Vagina (tissue), 2 donors: ENCODE data around the gene ARMC6. TPM values are rescaled to one million over a fixed set of nuclear protein-coding genes. Genes with fewer than 3 reads are reported as not detected.

Experiments
- DNase-seq, 2 donors: peaks; one replicate each; pipeline ENCODE4 v3.0.0-alpha.2; 2017; ENCODE audit errors: extremely low spot score in 2 of 2
- H3K27ac ChIP-seq: fragments of 200-600 bp; sonication (generic); one replicate; pipeline ENCODE4 v1.5.1; 2019
- H3K27me3 ChIP-seq: fragments of 200-600 bp; sonication (generic); one replicate; pipeline ENCODE4 v1.5.1; 2019
- H3K36me3 ChIP-seq, 2 donors: fragments of 200-600 bp; sonication (generic); one replicate each; pipeline ENCODE4 v1.5.1; 2017 to 2019
- H3K4me1 ChIP-seq: fragments of 200-600 bp; sonication (generic); one replicate; pipeline ENCODE4 v1.5.1; 2019
- H3K4me3 ChIP-seq, 2 donors: fragments of 200-600 bp; sonication (generic); 1 replicate in 1 of 2; 2 replicates in 1 of 2; pipeline ENCODE4 v1.5.1; 2016 to 2019
- H3K9me3 ChIP-seq: fragments of 200-600 bp; sonication (generic); one replicate; pipeline ENCODE4 v1.5.1; 2019
- POLR2A ChIP-seq, 2 donors: fragments of 450-650 bp; IDR thresholded peaks; one replicate each; pipeline ENCODE4 v1.6.1; 2017; ENCODE audit warnings: antibody characterized with exemption in 2 of 2, mild to moderate bottlenecking in 2 of 2, moderate library complexity in 2 of 2
- POLR2AphosphoS5 ChIP-seq, 2 donors: sonication (generic); formaldehyde crosslinking; IDR thresholded peaks; one replicate each; pipeline ENCODE4 v1.9.0; 2017; ENCODE audit warnings: antibody characterized with exemption in 2 of 2, mild to moderate bottlenecking in 2 of 2, low read depth in 1 of 2; ENCODE audit not compliant: insufficient read depth in 1 of 2
- intact Hi-C: fragments of 100-400 bp; cut with DNase I; formaldehyde crosslinking; loops from one replicate; pipeline ENCODE4 v1.15.1; 2023
- total RNA-seq: library from RNA; depleted of rRNA; stranded (reverse); fragments of >200 nt; gene quantifications from one replicate; pipeline ENCODE4 v1.2.3, GENCODE V29; 2016
- TF ChIP-seq, protein P1 (sequence below), 3 experiments: fragments of 450-650 bp in 2 of 3; fragments of 200-600 bp in 1 of 3; sonication (generic) in 1 of 3; IDR thresholded peaks; one replicate each; pipeline ENCODE4 v1.5.1; 2017 to 2019; ENCODE audit warnings: antibody characterized with exemption in 3 of 3, mild to moderate bottlenecking in 2 of 3, moderate library complexity in 2 of 3

ARMC6 gene
- total RNA-seq, 1 donor from 2014 or later = 26.5 TPM

DNA sequence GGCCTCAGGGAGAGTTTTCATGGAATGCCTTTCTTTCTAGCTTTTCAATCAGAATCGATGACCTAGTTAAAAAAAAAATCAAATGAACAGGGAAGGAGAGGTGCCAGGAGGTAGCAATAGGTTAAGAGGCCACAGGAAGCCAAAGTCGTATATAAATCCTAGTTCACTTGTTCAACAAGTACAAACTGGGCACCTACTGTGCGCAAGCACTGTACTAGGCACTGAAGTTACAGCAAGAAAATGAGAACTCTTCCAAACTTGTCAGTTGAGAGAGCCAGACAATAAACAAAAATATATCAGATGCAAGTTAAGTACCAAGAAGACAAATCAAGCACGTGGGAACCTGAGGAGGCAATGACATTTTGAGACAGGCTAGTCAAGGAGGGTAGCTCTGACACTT is 6.2 kb upstream of the ARMC6 start:
- Histone ChIP-seq H3K4me1 (peaks cover 39% of the 10 kb centered on the region), H3K27ac (peak overlapping the region; percentile 8), H3K9me3 (no peaks in the 10 kb centered on the region), H3K27me3 (no peaks in the 10 kb centered on the region), H3K36me3 (peaks cover 0 to 53% of the 10 kb centered on the region in 2 donors), H3K4me3 (no peak overlapping the region)
- TF ChIP-seq POLR2A (IDR thresholded peaks at IDR 0.05) = no peak
- no peak for TF ChIP-seq POLR2AphosphoS5 (IDR thresholded peaks at IDR 0.05; ENCODE audit: insufficient read depth in 1 of 2, low read depth in 1 of 2)
- TF ChIP-seq, protein P1, sequence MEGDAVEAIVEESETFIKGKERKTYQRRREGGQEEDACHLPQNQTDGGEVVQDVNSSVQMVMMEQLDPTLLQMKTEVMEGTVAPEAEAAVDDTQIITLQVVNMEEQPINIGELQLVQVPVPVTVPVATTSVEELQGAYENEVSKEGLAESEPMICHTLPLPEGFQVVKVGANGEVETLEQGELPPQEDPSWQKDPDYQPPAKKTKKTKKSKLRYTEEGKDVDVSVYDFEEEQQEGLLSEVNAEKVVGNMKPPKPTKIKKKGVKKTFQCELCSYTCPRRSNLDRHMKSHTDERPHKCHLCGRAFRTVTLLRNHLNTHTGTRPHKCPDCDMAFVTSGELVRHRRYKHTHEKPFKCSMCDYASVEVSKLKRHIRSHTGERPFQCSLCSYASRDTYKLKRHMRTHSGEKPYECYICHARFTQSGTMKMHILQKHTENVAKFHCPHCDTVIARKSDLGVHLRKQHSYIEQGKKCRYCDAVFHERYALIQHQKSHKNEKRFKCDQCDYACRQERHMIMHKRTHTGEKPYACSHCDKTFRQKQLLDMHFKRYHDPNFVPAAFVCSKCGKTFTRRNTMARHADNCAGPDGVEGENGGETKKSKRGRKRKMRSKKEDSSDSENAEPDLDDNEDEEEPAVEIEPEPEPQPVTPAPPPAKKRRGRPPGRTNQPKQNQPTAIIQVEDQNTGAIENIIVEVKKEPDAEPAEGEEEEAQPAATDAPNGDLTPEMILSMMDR (IDR thresholded peaks at IDR 0.05) = no peak
- DNase-seq = no peak
- intact Hi-C loops = no loop called here

DNA sequence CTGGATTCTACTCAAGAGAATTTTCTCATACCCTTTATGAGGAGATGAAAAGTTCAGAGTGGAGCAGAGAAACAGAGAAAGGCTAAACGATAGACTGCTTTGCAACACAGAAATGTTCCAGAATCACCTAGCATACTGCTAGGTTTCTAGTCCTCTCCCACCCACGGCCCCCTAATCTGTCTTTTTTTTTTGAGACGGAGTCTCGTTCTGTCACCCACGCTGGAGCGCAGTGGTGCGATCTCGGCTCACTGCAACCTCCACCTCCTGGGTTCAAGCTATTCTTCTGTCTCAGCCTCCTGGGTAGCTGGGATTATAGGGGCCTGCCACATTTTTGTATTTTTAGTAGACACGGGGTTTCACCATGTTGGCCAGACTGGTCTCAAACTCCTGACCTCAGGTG is 4.9 kb upstream of the ARMC6 start:
- DNase-seq = no peak
- intact Hi-C loops = no loop called here
- Histone ChIP-seq H3K36me3 (peaks cover 0 to 42% of the 10 kb centered on the region in 2 donors), H3K27ac (no peak overlapping the region), H3K4me3 (no peak overlapping the region), H3K27me3 (no peaks in the 10 kb centered on the region), H3K4me1 (peaks cover 41% of the 10 kb centered on the region), H3K9me3 (no peaks in the 10 kb centered on the region)
- TF ChIP-seq, protein P1 (IDR thresholded peaks at IDR 0.05) = no peak
- TF ChIP-seq POLR2AphosphoS5 (IDR thresholded peaks at IDR 0.05; ENCODE audit: insufficient read depth in 1 of 2, low read depth in 1 of 2) (no peak), POLR2A (IDR thresholded peaks at IDR 0.05) (no peak)

DNA sequence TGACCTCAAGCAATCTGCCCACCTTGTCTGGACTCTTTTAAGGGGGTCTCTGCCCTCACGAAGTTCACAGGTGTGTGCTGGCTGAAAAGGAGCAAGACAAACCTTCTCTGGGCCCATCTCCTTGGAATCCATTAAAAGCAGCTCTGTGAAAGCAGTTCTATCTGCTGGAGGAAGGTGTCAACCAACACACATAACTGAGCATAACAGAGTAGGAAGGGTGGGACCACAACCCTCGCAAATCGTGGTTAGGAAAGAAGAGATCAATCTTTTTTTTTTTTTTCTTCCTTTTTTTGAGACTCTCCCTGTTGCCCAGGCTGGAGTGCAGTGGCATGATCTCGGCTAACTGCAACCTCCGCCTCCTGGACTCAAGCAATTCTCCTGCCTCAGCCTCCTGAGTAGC is 1.5 kb upstream of the ARMC6 start:
- H3K36me3 ChIP-seq = peaks cover 0 to 20% of the 10 kb centered on the region in 2 donors
- peaks cover 47% of the 10 kb centered on the region for H3K4me1 ChIP-seq
- peak overlapping the region; percentile 89 to 94 for H3K4me3 ChIP-seq
- no peak overlapping the region for H3K27ac ChIP-seq
- no peak for DNase-seq
- intact Hi-C loops = no loop called here
- H3K9me3 ChIP-seq = no peaks in the 10 kb centered on the region
- TF ChIP-seq POLR2AphosphoS5 (IDR thresholded peaks at IDR 0.05; ENCODE audit: insufficient read depth in 1 of 2, low read depth in 1 of 2) (no peak), POLR2A (IDR thresholded peaks at IDR 0.05) (no peak)
- TF ChIP-seq, protein P1 (IDR thresholded peaks at IDR 0.05) = no peak
- H3K27me3 ChIP-seq = no peaks in the 10 kb centered on the region

DNA sequence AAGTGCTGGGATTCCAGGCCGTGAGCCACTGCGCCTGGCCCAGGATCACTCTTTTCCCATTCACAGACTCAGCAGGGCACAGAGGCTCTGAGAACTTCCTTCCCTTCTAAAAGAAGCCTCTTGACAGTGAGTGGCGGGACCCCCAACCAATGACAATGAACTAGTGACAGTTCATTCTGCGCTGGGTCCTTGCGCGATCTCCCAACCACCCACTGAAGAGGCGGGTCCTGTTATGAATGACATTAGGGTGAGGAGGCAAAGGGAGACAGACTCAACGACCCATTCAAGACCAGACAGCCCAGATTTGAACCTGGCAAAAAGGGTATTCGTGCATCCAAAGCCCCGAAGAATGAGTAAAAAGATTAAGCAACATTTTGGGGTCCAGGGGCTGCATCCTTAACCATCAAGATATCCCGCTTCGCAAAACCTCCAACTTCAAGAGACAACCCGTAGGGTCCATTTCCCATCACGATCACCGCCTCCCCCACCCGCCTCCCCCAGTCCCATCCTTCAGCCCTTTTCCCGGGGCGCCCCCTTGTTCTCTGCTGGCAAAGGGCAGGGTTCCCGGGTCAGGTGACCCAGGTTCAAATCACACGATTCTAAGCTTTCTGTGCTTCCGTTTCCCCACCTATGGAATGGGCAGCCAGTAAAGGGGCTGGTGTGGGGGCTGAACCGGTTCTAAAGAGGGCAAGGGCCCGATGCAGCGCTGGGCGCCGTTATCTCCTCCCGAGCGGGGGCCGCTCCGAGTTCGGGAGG is 805 bp upstream of the ARMC6 start:
- no peak for DNase-seq
- Histone ChIP-seq H3K4me3 (peak overlapping the region; percentile 89 to 94), H3K27me3 (no peaks in the 10 kb centered on the region), H3K4me1 (peaks cover 42% of the 10 kb centered on the region), H3K36me3 (peaks cover 0 to 19% of the 10 kb centered on the region in 2 donors), H3K27ac (peak overlapping the region; percentile 93), H3K9me3 (no peaks in the 10 kb centered on the region)
- TF ChIP-seq, protein P1 (IDR thresholded peaks at IDR 0.05) = no peak
- no peak for TF ChIP-seq POLR2A (IDR thresholded peaks at IDR 0.05)
- no peak for TF ChIP-seq POLR2AphosphoS5 (IDR thresholded peaks at IDR 0.05; ENCODE audit: insufficient read depth in 1 of 2, low read depth in 1 of 2)
- intact Hi-C loops = no loop called here

DNA sequence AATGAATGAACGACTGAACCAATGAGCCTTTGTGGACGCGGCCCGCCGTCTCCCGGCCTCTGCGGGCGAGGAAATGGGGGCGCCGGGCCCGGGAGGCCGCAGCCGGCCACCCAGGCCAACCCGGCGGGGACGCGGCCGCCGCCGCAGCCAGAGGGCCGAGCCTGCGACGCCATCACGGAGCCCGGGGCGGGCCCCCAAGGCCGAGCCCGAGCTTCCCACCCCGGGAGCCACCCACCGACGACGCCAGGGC is 302 bp upstream of the ARMC6 start:
- TF ChIP-seq, protein P1 (IDR thresholded peaks at IDR 0.05) = no peak
- no peak for TF ChIP-seq POLR2AphosphoS5 (IDR thresholded peaks at IDR 0.05; ENCODE audit: insufficient read depth in 1 of 2, low read depth in 1 of 2)
- no peak for TF ChIP-seq POLR2A (IDR thresholded peaks at IDR 0.05)
- Histone ChIP-seq H3K27me3 (no peaks in the 10 kb centered on the region), H3K4me3 (peak overlapping the region; percentile 89 to 94), H3K9me3 (no peaks in the 10 kb centered on the region), H3K27ac (peak overlapping the region; percentile 93), H3K36me3 (peaks cover 0 to 14% of the 10 kb centered on the region in 2 donors), H3K4me1 (peaks cover 42% of the 10 kb centered on the region)
- intact Hi-C loops = no loop called here
- DNase-seq = no peak
